B cell (primary cell): ENCODE results near the gene MIOS. TPM values are rescaled to one million over a fixed set of nuclear protein-coding genes. Genes with fewer than 3 reads are reported as not detected.

Experiments
- ATAC-seq: fragments of 200-7000 bp; cut with Tn5 transposase; one replicate; pipeline ENCODE4 v1.10.0; 2021; ENCODE audit warnings: low read depth, mild to moderate bottlenecking, moderate number of reproducible peaks, moderate library complexity
- CTCF ChIA-PET: fragments of 350-600 bp; sonication (Branson Sonifier 250); formaldehyde crosslinking; loops from one replicate; lab custom pipeline; 2021; ENCODE audit warnings: antibody characterized with exemption, inconsistent platforms; lab: Charles Lee
- POLR2A ChIA-PET: fragments of 350-600 bp; sonication (Branson Sonifier 250); formaldehyde crosslinking; loops from one replicate; lab custom pipeline; 2021; ENCODE audit warnings: antibody characterized with exemption; lab: Charles Lee
- DNase-seq: peaks from one replicate; pipeline ENCODE4 v3.0.0; 2013
- H2AFZ ChIP-seq: 2 replicates; pipeline ENCODE4 v1.6.1; 2012; ENCODE audit warnings: mild to moderate bottlenecking, low read depth, low read length; ENCODE audit not compliant: insufficient read depth, poor library complexity, severe bottlenecking
- H3K27ac ChIP-seq, 2 donors: 1 replicate in 1 of 2; 2 replicates in 1 of 2; pipeline ENCODE4 v1.5.1; 2012 to 2013; ENCODE audit warnings: low read length in 2 of 2, mild to moderate bottlenecking in 2 of 2, moderate library complexity in 1 of 2
- H3K27me3 ChIP-seq, 4 experiments: fragments of 200-600 bp in 1 of 4; sonication (generic) in 1 of 4; replicated peaks in 1 of 4; 1 replicate in 2 of 4; 2 replicates in 2 of 4; pipeline versions ENCODE4 v1.6.1 to v1.7.0; 2013 to 2016; ENCODE audit warnings: low read length in 3 of 4, mild to moderate bottlenecking in 2 of 4, mixed read lengths in 1 of 4, moderate library complexity in 1 of 4; ENCODE audit not compliant: insufficient read depth in 4 of 4, control insufficient read depth in 3 of 4; ENCODE audit errors: control extremely low read depth in 1 of 4
- H3K36me3 ChIP-seq, 2 experiments: replicated peaks in 1 of 2; 1 replicate in 1 of 2; 2 replicates in 1 of 2; pipeline versions ENCODE4 v1.6.1 to v1.7.1; 2013; ENCODE audit warnings: low read length in 1 of 2; ENCODE audit not compliant: insufficient read depth in 2 of 2, control insufficient read depth in 1 of 2; ENCODE audit errors: control extremely low read depth in 1 of 2, extremely low read depth in 1 of 2
- H3K4me1 ChIP-seq, 2 donors: fragments of 200-600 bp in 1 of 2; sonication (generic) in 1 of 2; 1 replicate in 1 of 2; 2 replicates in 1 of 2; pipeline versions ENCODE4 v1.5.1 to v1.6.1; 2013 to 2017; ENCODE audit warnings: low read length in 2 of 2; ENCODE audit not compliant: control insufficient read depth in 2 of 2, insufficient read depth in 2 of 2
- H3K4me2 ChIP-seq: replicated peaks from 2 replicates; pipeline ENCODE3; 2012; ENCODE audit warnings: mild to moderate bottlenecking, low read depth, low read length; ENCODE audit not compliant: poor library complexity, severe bottlenecking
- H3K4me3 ChIP-seq, 5 experiments: fragments of 200-600 bp in 1 of 5; sonication (generic) in 1 of 5; 1 replicate in 3 of 5; 2 replicates in 2 of 5; pipeline versions ENCODE4 v1.5.1 to v1.7.0; 2011 to 2016; ENCODE audit warnings: low read length in 4 of 5, mild to moderate bottlenecking in 4 of 5, low read depth in 2 of 5, control low read depth in 1 of 5, moderate library complexity in 1 of 5; ENCODE audit not compliant: insufficient read depth in 1 of 5; ENCODE audit errors: control extremely low read depth in 1 of 5, extremely low read depth in 1 of 5
- H3K79me2 ChIP-seq: fragments of 200-600 bp; sonication (generic); one replicate; pipeline ENCODE4 v1.6.0; 2016; ENCODE audit warnings: low read length; ENCODE audit not compliant: control insufficient read depth, insufficient read depth
- H3K9ac ChIP-seq: fragments of 200-600 bp; sonication (generic); 2 replicates; pipeline ENCODE4 v1.6.1; 2017; ENCODE audit warnings: mild to moderate bottlenecking, low read length, moderate library complexity
- H3K9me3 ChIP-seq, 3 donors: one replicate each; pipeline versions ENCODE4 v1.6.1 to v1.7.1; 2013; ENCODE audit warnings: low read length in 2 of 3; ENCODE audit not compliant: control insufficient read depth in 2 of 3, insufficient read depth in 1 of 3; ENCODE audit errors: control extremely low read depth in 1 of 3
- H4K20me1 ChIP-seq: 2 replicates; pipeline ENCODE4 v1.6.0; 2012; ENCODE audit warnings: mild to moderate bottlenecking, low read length; ENCODE audit not compliant: insufficient read depth, control insufficient read depth, poor library complexity, severe bottlenecking
- H3K27ac Mint-ChIP-seq: one replicate; pipeline ENCODE4 v1.8.0; 2021; ENCODE audit warnings: mixed read lengths
- H3K27me3 Mint-ChIP-seq: one replicate; pipeline ENCODE4 v1.8.0; 2021; ENCODE audit warnings: mixed read lengths
- H3K4me1 Mint-ChIP-seq: one replicate; pipeline ENCODE4 v1.8.0; 2021; ENCODE audit warnings: mixed read lengths
- H3K4me3 Mint-ChIP-seq: one replicate; pipeline ENCODE4 v1.8.0; 2021; ENCODE audit warnings: mixed read lengths
- H3K9me3 Mint-ChIP-seq: one replicate; pipeline ENCODE4 v1.8.0; 2022; ENCODE audit warnings: mixed read lengths; ENCODE audit not compliant: insufficient read depth
- CTCF ChIP-seq: fragments of 200-600 bp; IDR thresholded peaks from one replicate; pipeline ENCODE4 v1.8.0; 2022; ENCODE audit warnings: antibody characterized with exemption, mild to moderate bottlenecking
- EZH2 ChIP-seq: IDR thresholded peaks from 2 replicates; pipeline ENCODE4 v1.6.1; 2012; ENCODE audit warnings: borderline replicate concordance, low read depth, mild to moderate bottlenecking, moderate library complexity, low read length; ENCODE audit not compliant: insufficient read depth, poor library complexity, severe bottlenecking
- WGBS: methylation state at CpG from one replicate; pipeline ENCODE4 v1.1.5; 2013; ENCODE audit warnings: missing lambda C conversion rate; ENCODE audit not compliant: insufficient coverage; 5-methylcytosine and 5-hydroxymethylcytosine counted together
- intact Hi-C: fragments of 100-400 bp; cut with micrococcal nuclease; formaldehyde crosslinking; loops from one replicate; pipeline ENCODE4 v1.10.0; 2022
- polyA plus RNA-seq: library from polyadenylated mRNA; depleted of rRNA; stranded (reverse); fragments of >200 nt; gene quantifications from 2 replicates; pipeline ENCODE4 v1.2.3, GENCODE V29; 2012
- total RNA-seq, 2 donors: library from RNA; stranded (reverse); fragments of 120-200 nt in 1 of 2; gene quantifications; 1 replicate in 1 of 2; 2 replicates in 1 of 2; pipeline versions ENCODE4 v1.2.3 to v1.2.4, GENCODE V29; 2013 to 2022

MIOS gene
- total and polyA plus RNA-seq, 2 donors (not counting 1 experiment from before 2014, with no cell fraction given), result 28.9 to 50.1 TPM

- WGBS, result 96% methylated on average over 2 of the region's 3 CpGs
- Mint-ChIP-seq H3K9me3 (no peaks in the 10 kb centered on the region), H3K27ac (no peak overlapping the region), H3K4me1 (no peaks in the 10 kb centered on the region), H3K4me3 (no peak overlapping the region), H3K27me3 (no peaks in the 10 kb centered on the region)
- Histone ChIP-seq H3K27ac (no peak overlapping the region), H3K4me3 (no peak overlapping the region), H3K9ac (no peak overlapping the region), H3K4me1 (no peaks in the 10 kb centered on the region), H3K9me3 (no peaks in the 10 kb centered on the region), H2AFZ (no peak overlapping the region), H4K20me1 (no peaks in the 10 kb centered on the region), H3K79me2 (no peaks in the 10 kb centered on the region), H3K27me3 (no peaks in the 10 kb centered on the region), H3K36me3 (peaks cover 0 to 4% of the 10 kb centered on the region in 2 experiments), H3K4me2 (no peak overlapping the region)
- no peak for TF ChIP-seq CTCF
- TF ChIP-seq EZH2, result no peak
- intact Hi-C loops, result no loop called here
- no peak for ATAC-seq
- ChIA-PET CTCF (interaction anchor here (0.9 kb wide), 1 partner anchor 669 kb away, joined by 3 read pairs; no protein-coding TSS in a partner anchor), POLR2A (no interaction called here)
- no peak for DNase-seq
Observed at GRCh38 chr7:7548407-7548806, 18.3 kb upstream of the MIOS start.

- Mint-ChIP-seq H3K9me3 (no peaks in the 10 kb centered on the region), H3K27me3 (no peaks in the 10 kb centered on the region), H3K4me1 (no peaks in the 10 kb centered on the region), H3K4me3 (no peak overlapping the region), H3K27ac (no peak overlapping the region)
- ChIA-PET CTCF (interaction anchor here (0.7 to 1.8 kb wide), 3 partner anchors 9 to 448 kb away, joined by 3 to 10 read pairs (median 5); no protein-coding TSS in a partner anchor), POLR2A (no interaction called here)
- no peak for TF ChIP-seq CTCF
- TF ChIP-seq EZH2, result no peak
- no peak overlapping the region for H3K27ac ChIP-seq
- no peak for DNase-seq
- no peaks in the 10 kb centered on the region for H3K9me3 ChIP-seq
- no peaks in the 10 kb centered on the region for H4K20me1 ChIP-seq
- H3K4me2 ChIP-seq, result no peak overlapping the region
- no peak overlapping the region for H2AFZ ChIP-seq
- H3K4me3 ChIP-seq, result no peak overlapping the region
- H3K36me3 ChIP-seq, result peaks cover 0 to 4% of the 10 kb centered on the region in 2 experiments
- no peaks in the 10 kb centered on the region for H3K27me3 ChIP-seq
- WGBS, result no CpG with 5 or more reads among the region's 3 CpGs
- no peaks in the 10 kb centered on the region for H3K79me2 ChIP-seq
- intact Hi-C loops, result no loop called here
- H3K9ac ChIP-seq, result no peak overlapping the region
- no peaks in the 10 kb centered on the region for H3K4me1 ChIP-seq
- ATAC-seq, result no peak
Observed at GRCh38 chr7:7550663-7551062, 16.0 kb upstream of the MIOS start.
